Measurements from ENCODE around the gene BMERB1. TPM values are rescaled to one million over a fixed set of nuclear protein-coding genes. Genes with fewer than 3 reads are reported as not detected.

Gene BMERB1
- total RNA-seq, 1 experiment from 2014 or later: 13.6 TPM

GRCh38 chr16:15482068-15482747, 47.8 kb downstream of the BMERB1 start:
- TF ChIP-seq CBFB (CRISPR knock-in tag; IDR thresholded peaks at IDR 0.05; ENCODE audit: low read depth) (no peak), MXD4 (CRISPR knock-in tag; IDR thresholded peaks at IDR 0.05; ENCODE audit: borderline replicate concordance) (no peak), ELF4 (CRISPR knock-in tag; IDR thresholded peaks at IDR 0.05; ENCODE audit: low read depth) (no peak), ZNF138 (CRISPR knock-in tag; conservative IDR thresholded peaks at IDR 0.05) (no peak), GABPB1 (CRISPR knock-in tag; IDR thresholded peaks at IDR 0.05) (0 out of 2 replicates have a peak, but pooled peaks have one; percentile 35), ZNF416 (CRISPR knock-in tag; IDR thresholded peaks at IDR 0.05) (no peak), ZNF232 (CRISPR knock-in tag; IDR thresholded peaks at IDR 0.05) (no peak), FOXP1 (CRISPR knock-in tag; IDR thresholded peaks at IDR 0.05; ENCODE audit: borderline replicate concordance) (no peak)
- DNase-seq (ENCODE audit: low spot score): peak; percentile 34
- Mint-ChIP-seq H3K27ac (peak overlapping the region; percentile 48), H3K9me3 (no peaks in the 10 kb centered on the region), H3K4me1 (peaks cover 6% of the 10 kb centered on the region), H3K36me3 (no peaks in the 10 kb centered on the region), H3K4me3 (no peak overlapping the region), H3K27me3 (ENCODE audit: low read depth) (no peaks in the 10 kb centered on the region)
- ChIA-PET CTCF (interaction anchor here (1.1 kb wide), 1 partner anchor 48 kb away, joined by 3 read pairs; the partner anchor contains the start of gene BMERB1), POLR2A (no interaction called here)
- ATAC-seq: peak; percentile 98

DNA sequence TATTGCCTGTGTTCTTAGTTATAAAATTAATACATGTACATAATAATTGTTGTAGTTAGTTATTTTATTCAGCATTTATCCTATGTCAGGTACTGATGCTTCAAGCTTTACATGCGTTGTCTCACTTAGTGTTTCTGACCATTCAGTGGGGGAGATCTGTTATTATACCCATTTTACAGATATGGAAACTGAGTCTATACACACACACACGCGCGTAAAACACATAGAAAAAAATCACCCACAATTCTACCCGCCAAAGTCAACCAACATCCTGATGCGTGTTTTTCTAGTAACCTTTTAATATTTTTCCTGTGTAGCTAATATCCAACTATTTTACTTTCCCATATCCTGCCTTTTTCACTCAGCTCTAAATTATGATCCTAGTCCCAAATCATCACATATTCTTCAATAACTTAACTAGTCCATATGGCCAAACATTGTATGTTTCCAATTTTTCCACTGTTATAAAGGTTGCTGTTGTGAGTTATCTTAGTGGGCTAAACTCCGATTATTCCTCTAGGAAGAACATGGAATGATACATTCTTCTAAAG, 48.4 kb downstream of the BMERB1 start:
- H3K36me3 Mint-ChIP-seq: no peaks in the 10 kb centered on the region
- H3K9me3 Mint-ChIP-seq: no peaks in the 10 kb centered on the region
- no peaks in the 10 kb centered on the region for H3K27me3 Mint-ChIP-seq (ENCODE audit: low read depth)
- ChIA-PET POLR2A (no interaction called here), CTCF (interaction anchor here (1.1 kb wide), 1 partner anchor 48 kb away, joined by 3 read pairs; the partner anchor contains the start of gene BMERB1)
- ATAC-seq (no peak), DNase-seq (ENCODE audit: low spot score) (no peak)
- H3K4me3 Mint-ChIP-seq: no peak overlapping the region
- peaks cover 6% of the 10 kb centered on the region for H3K4me1 Mint-ChIP-seq
- no peak for TF ChIP-seq NFE2L1 (CRISPR knock-in tag; IDR thresholded peaks at IDR 0.05)
- no peak for TF ChIP-seq NR1H2 (CRISPR knock-in tag; IDR thresholded peaks at IDR 0.05)
- no peak for TF ChIP-seq KAT7 (CRISPR knock-in tag; IDR thresholded peaks at IDR 0.05; ENCODE audit: borderline replicate concordance)
- TF ChIP-seq USF2 (CRISPR knock-in tag; IDR thresholded peaks at IDR 0.05): no peak
- TF ChIP-seq, protein P1, sequence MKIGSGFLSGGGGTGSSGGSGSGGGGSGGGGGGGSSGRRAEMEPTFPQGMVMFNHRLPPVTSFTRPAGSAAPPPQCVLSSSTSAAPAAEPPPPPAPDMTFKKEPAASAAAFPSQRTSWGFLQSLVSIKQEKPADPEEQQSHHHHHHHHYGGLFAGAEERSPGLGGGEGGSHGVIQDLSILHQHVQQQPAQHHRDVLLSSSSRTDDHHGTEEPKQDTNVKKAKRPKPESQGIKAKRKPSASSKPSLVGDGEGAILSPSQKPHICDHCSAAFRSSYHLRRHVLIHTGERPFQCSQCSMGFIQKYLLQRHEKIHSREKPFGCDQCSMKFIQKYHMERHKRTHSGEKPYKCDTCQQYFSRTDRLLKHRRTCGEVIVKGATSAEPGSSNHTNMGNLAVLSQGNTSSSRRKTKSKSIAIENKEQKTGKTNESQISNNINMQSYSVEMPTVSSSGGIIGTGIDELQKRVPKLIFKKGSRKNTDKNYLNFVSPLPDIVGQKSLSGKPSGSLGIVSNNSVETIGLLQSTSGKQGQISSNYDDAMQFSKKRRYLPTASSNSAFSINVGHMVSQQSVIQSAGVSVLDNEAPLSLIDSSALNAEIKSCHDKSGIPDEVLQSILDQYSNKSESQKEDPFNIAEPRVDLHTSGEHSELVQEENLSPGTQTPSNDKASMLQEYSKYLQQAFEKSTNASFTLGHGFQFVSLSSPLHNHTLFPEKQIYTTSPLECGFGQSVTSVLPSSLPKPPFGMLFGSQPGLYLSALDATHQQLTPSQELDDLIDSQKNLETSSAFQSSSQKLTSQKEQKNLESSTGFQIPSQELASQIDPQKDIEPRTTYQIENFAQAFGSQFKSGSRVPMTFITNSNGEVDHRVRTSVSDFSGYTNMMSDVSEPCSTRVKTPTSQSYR (CRISPR knock-in tag; IDR thresholded peaks at IDR 0.05): no peak
- no peak for TF ChIP-seq AFF4 (CRISPR knock-in tag; IDR thresholded peaks at IDR 0.05; ENCODE audit: borderline replicate concordance)
- no peak for TF ChIP-seq ZNF416 (CRISPR knock-in tag; IDR thresholded peaks at IDR 0.05)
- no peak for TF ChIP-seq MXD4 (CRISPR knock-in tag; IDR thresholded peaks at IDR 0.05; ENCODE audit: borderline replicate concordance)
- TF ChIP-seq IRF2 (CRISPR knock-in tag; IDR thresholded peaks at IDR 0.05; ENCODE audit: borderline replicate concordance, low read depth): no peak
- TF ChIP-seq ZNF512 (CRISPR knock-in tag; IDR thresholded peaks at IDR 0.05; ENCODE audit: borderline replicate concordance): no peak
- no peak for TF ChIP-seq ZMAT4 (CRISPR knock-in tag; IDR thresholded peaks at IDR 0.05)
- TF ChIP-seq ZNF232 (CRISPR knock-in tag; IDR thresholded peaks at IDR 0.05): no peak
- no peak overlapping the region for H3K27ac Mint-ChIP-seq
